SK-N-SH (cell line): ENCODE measurements around the gene RRP9. TPM values are rescaled to one million over a fixed set of nuclear protein-coding genes. Genes with fewer than 3 reads are reported as not detected.

Source experiments
- CTCF ChIA-PET: fragments of 300-600, 350-600 bp; formaldehyde crosslinking; extraction: SDS; loops from one replicate; lab custom pipeline; 2021; lab: Yijun Ruan, JAX
- POLR2A ChIA-PET: fragments of 350-600 bp; sonication (Branson Sonifier 250); formaldehyde crosslinking; extraction: SDS; loops from one replicate; lab custom pipeline; 2020; ENCODE audit warnings: antibody characterized with exemption, inconsistent platforms; lab: Yijun Ruan, JAX
- DNase-seq: peaks from one replicate; pipeline ENCODE4 v3.0.0; 2012
- H2AFZ ChIP-seq: fragments of 200-600 bp; sonication (generic); 2 replicates; pipeline ENCODE4 v1.8.1; 2016; ENCODE audit warnings: antibody characterized with exemption, mild to moderate bottlenecking, low read depth
- H3F3A ChIP-seq: fragments of 200-600 bp; sonication (generic); replicated peaks from 2 replicates; pipeline ENCODE3; 2016; ENCODE audit warnings: antibody characterized with exemption, mild to moderate bottlenecking; ENCODE audit not compliant: insufficient read depth
- H3K27ac ChIP-seq, 2 experiments: fragments of 200-500 bp in 1 of 2; fragments of 200-600 bp in 1 of 2; sonication (Bioruptor generic) in 1 of 2; sonication (generic), shearing (Covaris generic) in 1 of 2; 2 replicates each; pipeline versions ENCODE4 v1.5.1 to v1.6.1; 2014 to 2016; ENCODE audit warnings: low read depth in 2 of 2, inconsistent platforms in 1 of 2, low read length in 1 of 2, mild to moderate bottlenecking in 1 of 2, mixed read lengths in 1 of 2
- H3K27me3 ChIP-seq: fragments of 200-600 bp; sonication (generic), shearing (Covaris generic); 2 replicates; pipeline ENCODE4 v1.6.1; 2016; ENCODE audit warnings: mixed run types; ENCODE audit not compliant: insufficient read depth
- H3K36me3 ChIP-seq, 2 experiments: fragments of 200-500 bp in 1 of 2; fragments of 200-600 bp in 1 of 2; sonication (Bioruptor generic) in 1 of 2; sonication (generic) in 1 of 2; replicated peaks in 1 of 2; 2 replicates each; pipeline versions ENCODE3 to v1.5.1; 2014 to 2016; ENCODE audit warnings: low read length in 1 of 2, mild to moderate bottlenecking in 1 of 2; ENCODE audit not compliant: insufficient read depth in 2 of 2, control insufficient read depth in 1 of 2
- H3K4me1 ChIP-seq, 2 experiments: fragments of 200-500 bp in 1 of 2; fragments of 200-600 bp in 1 of 2; sonication (Bioruptor generic) in 1 of 2; sonication (generic), shearing (Covaris generic) in 1 of 2; 2 replicates each; pipeline versions ENCODE4 v1.5.1 to v1.6.1; 2014 to 2016; ENCODE audit warnings: low read depth in 1 of 2, low read length in 1 of 2, mixed run types in 1 of 2; ENCODE audit not compliant: insufficient read depth in 2 of 2, control insufficient read depth in 1 of 2
- H3K4me2 ChIP-seq: fragments of 200-600 bp; sonication (generic), shearing (Covaris generic); 2 replicates; pipeline ENCODE4 v1.6.1; 2017; ENCODE audit warnings: mixed run types
- H3K4me3 ChIP-seq, 2 experiments: fragments of 200-500 bp in 1 of 2; fragments of 200-600 bp in 1 of 2; sonication (Bioruptor generic) in 1 of 2; sonication (generic), shearing (Covaris generic) in 1 of 2; 2 replicates each; pipeline versions ENCODE4 v1.5.1 to v1.8.1; 2014 to 2016; ENCODE audit warnings: low read depth in 2 of 2, inconsistent platforms in 1 of 2, low read length in 1 of 2, mild to moderate bottlenecking in 1 of 2, mixed read lengths in 1 of 2, moderate library complexity in 1 of 2
- H3K79me2 ChIP-seq: fragments of 200-600 bp; sonication (generic); 2 replicates; pipeline ENCODE4 v1.8.1; 2017; ENCODE audit warnings: mild to moderate bottlenecking; ENCODE audit not compliant: insufficient read depth
- H3K9ac ChIP-seq: fragments of 200-600 bp; sonication (generic); 2 replicates; pipeline ENCODE4 v1.6.1; 2017; ENCODE audit warnings: mixed run types
- H3K9me2 ChIP-seq: fragments of 200-600 bp; sonication (generic); 2 replicates; pipeline ENCODE4 v1.6.1; 2017; ENCODE audit warnings: mixed run types
- H3K9me3 ChIP-seq: fragments of 200-600 bp; sonication (generic); 2 replicates; pipeline ENCODE4 v1.6.1; 2017; ENCODE audit warnings: mixed run types, mild to moderate bottlenecking, moderate library complexity
- H4K20me1 ChIP-seq: fragments of 200-600 bp; sonication (generic); 2 replicates; pipeline ENCODE4 v1.6.1; 2017; ENCODE audit warnings: mild to moderate bottlenecking, mixed run types; ENCODE audit not compliant: insufficient read depth
- CTCF ChIP-seq: fragments of 200-600 bp; sonication (generic); IDR thresholded peaks from 2 replicates; pipeline ENCODE4 v1.6.1; 2017; ENCODE audit warnings: antibody characterized with exemption, mild to moderate bottlenecking, moderate library complexity
- EZH2phosphoT487 ChIP-seq: fragments of 200-600 bp; sonication (generic); IDR thresholded peaks from 2 replicates; pipeline ENCODE4 v1.6.1; 2017; ENCODE audit warnings: low read depth, mixed run types, mild to moderate bottlenecking, antibody characterized with exemption, moderate library complexity, borderline replicate concordance
- FOSL2 ChIP-seq: IDR thresholded peaks from 2 replicates; pipeline ENCODE4 v1.4.0; 2012; ENCODE audit warnings: low read depth, mild to moderate bottlenecking, moderate library complexity, borderline replicate concordance
- FOXJ3 ChIP-seq: sonication (generic); formaldehyde crosslinking; IDR thresholded peaks from 2 replicates; pipeline ENCODE4 v1.5.1; 2020; ENCODE audit warnings: mild to moderate bottlenecking, missing genetic modification reagents
- FOXM1 ChIP-seq: IDR thresholded peaks from 2 replicates; pipeline ENCODE4 v1.4.0; 2012; ENCODE audit warnings: low read depth, mild to moderate bottlenecking
- GATA2 ChIP-seq: sonication (generic); formaldehyde crosslinking; IDR thresholded peaks from 2 replicates; pipeline ENCODE4 v1.5.0; 2020; ENCODE audit warnings: mild to moderate bottlenecking, missing genetic modification reagents
- RCOR1 ChIP-seq: fragments of 150-350 bp; IDR thresholded peaks from 2 replicates; pipeline ENCODE4 v1.6.1; 2017; ENCODE audit warnings: antibody characterized with exemption, low read length
- REST ChIP-seq: IDR thresholded peaks from 2 replicates; pipeline ENCODE4 v1.6.1; 2012; ENCODE audit warnings: mild to moderate bottlenecking, low read depth, low read length, moderate library complexity
- SIN3A ChIP-seq: IDR thresholded peaks from 2 replicates; pipeline ENCODE4 v1.6.1; 2012; ENCODE audit warnings: low read depth, mild to moderate bottlenecking, low read length, moderate library complexity, borderline replicate concordance
- SMC3 ChIP-seq: IDR thresholded peaks from 2 replicates; pipeline ENCODE4 v1.6.1; 2012; ENCODE audit warnings: low read depth, low read length, improper control_type of control experiment
- TAF1 ChIP-seq: IDR thresholded peaks from 2 replicates; pipeline ENCODE4 v1.6.1; 2012; ENCODE audit warnings: low read depth, mild to moderate bottlenecking, low read length, moderate library complexity, borderline replicate concordance
- TCF12 ChIP-seq: IDR thresholded peaks from 2 replicates; pipeline ENCODE4 v1.4.0; 2012
- YY1 ChIP-seq: IDR thresholded peaks from 2 replicates; pipeline ENCODE4 v1.4.0; 2012; ENCODE audit warnings: low read depth, mild to moderate bottlenecking
- ZBTB33 ChIP-seq: IDR thresholded peaks from 2 replicates; pipeline ENCODE4 v1.4.0; 2012; ENCODE audit warnings: low read depth, borderline replicate concordance
- WGBS: methylation state at CpG from one replicate; pipeline ENCODE4 v1.1.6; 2017; ENCODE audit warnings: low lambda C conversion rate; 5-methylcytosine and 5-hydroxymethylcytosine counted together
- polyA plus RNA-seq, 3 experiments: library from polyadenylated mRNA; depleted of rRNA; stranded (reverse); fragments of >200 nt; gene quantifications; 2 replicates each; pipeline ENCODE4 v1.2.3, GENCODE V29; 2012

Gene RRP9
- polyA plus RNA-seq, 1 of the 3 experiments (the other 2 are of a cell fraction), result 49.6 TPM

GRCh38 chr3:51950899-51951298, 9.2 kb upstream of the RRP9 start (continued):
- no peak for TF ChIP-seq REST
- TF ChIP-seq TAF1, result no peak
- no peak for TF ChIP-seq EZH2phosphoT487
- no peak for TF ChIP-seq SIN3A

- H3K9me2 ChIP-seq, result no peaks in the 10 kb centered on the region
- H2AFZ ChIP-seq, result no peak overlapping the region
- ChIA-PET POLR2A (no interaction called here), CTCF (interaction anchor here (0.8 kb wide), 1 partner anchor 35 kb away, joined by 3 read pairs; no protein-coding TSS in a partner anchor)
- no peak overlapping the region for H3K27ac ChIP-seq
- WGBS, result 87% methylated on average over 3 of the region's 5 CpGs
- H3K4me2 ChIP-seq, result no peak overlapping the region
- no peak overlapping the region for H3K4me3 ChIP-seq
- H3K9me3 ChIP-seq, result no peaks in the 10 kb centered on the region
- TF ChIP-seq FOXJ3 (CRISPR knock-in tag) (no peak), FOSL2 (no peak)
- H3F3A ChIP-seq, result peaks cover 14% of the 10 kb centered on the region
- H3K4me1 ChIP-seq, result peaks cover 0 to 4% of the 10 kb centered on the region in 2 experiments; a peak in 1 of 4 replicates
- H3K27me3 ChIP-seq, result no peaks in the 10 kb centered on the region
- no peaks in the 10 kb centered on the region for H3K79me2 ChIP-seq
- no peak overlapping the region for H3K9ac ChIP-seq
- H3K36me3 ChIP-seq, result peaks cover 0 to 2% of the 10 kb centered on the region in 2 experiments
- DNase-seq, result no peak
- H4K20me1 ChIP-seq, result no peaks in the 10 kb centered on the region
These were observed 7.4 kb upstream of the RRP9 start for GRCh38 chr3:51949121-51949520.

- H3K79me2 ChIP-seq, result no peaks in the 10 kb centered on the region
- no peak overlapping the region for H2AFZ ChIP-seq
- no peaks in the 10 kb centered on the region for H3K27me3 ChIP-seq
- no peak for DNase-seq
- H3K36me3 ChIP-seq, result peaks cover 0 to 2% of the 10 kb centered on the region in 2 experiments
- no peak overlapping the region for H3K4me2 ChIP-seq
- H3K4me1 ChIP-seq, result peaks cover 3% of the 10 kb centered on the region in 2 experiments; a peak in 2 of 4 replicates
- 86% methylated on average over 7 of the region's 10 CpGs for WGBS
- ChIA-PET CTCF (interaction anchor here (2.0 kb wide), 1 partner anchor 25 kb away, joined by 14 read pairs; the partner anchor contains the start of gene ABHD14B), POLR2A (no interaction called here)
- H3K27ac ChIP-seq, result no peak overlapping the region
- H3K9ac ChIP-seq, result no peak overlapping the region
- no peaks in the 10 kb centered on the region for H3K9me3 ChIP-seq
- H4K20me1 ChIP-seq, result no peaks in the 10 kb centered on the region
- H3K4me3 ChIP-seq, result no peak overlapping the region
- no peaks in the 10 kb centered on the region for H3K9me2 ChIP-seq
- H3F3A ChIP-seq, result peaks cover 6% of the 10 kb centered on the region
- TF ChIP-seq SMC3, result no peak
- TF ChIP-seq FOXJ3 (CRISPR knock-in tag), result no peak
- no peak for TF ChIP-seq GATA2 (CRISPR knock-in tag)
- no peak for TF ChIP-seq RCOR1
- no peak for TF ChIP-seq FOXM1
- TF ChIP-seq TAF1, result no peak
- no peak for TF ChIP-seq EZH2phosphoT487
- TF ChIP-seq ZBTB33, result no peak
- TF ChIP-seq TCF12, result no peak
- no peak for TF ChIP-seq YY1
- no peak for TF ChIP-seq CTCF
These were observed 6.4 kb upstream of the RRP9 start for GRCh38 chr3:51948016-51948580.
